Neural cell (in vitro differentiated cells): ENCODE measurements around the gene DDC.
"Not testable (repeated sequence)": the region's sequence is repeated elsewhere in the genome, so short reads cannot be mapped to it uniquely, and the experiment has no call there.

Experiments used
- EP300 ChIP-seq: fragments of 450-650 bp; conservative IDR thresholded peaks from 2 replicates; pipeline ENCODE4 v1.6.1; 2014; ENCODE audit warnings: antibody characterized with exemption, mild to moderate bottlenecking, moderate library complexity; ENCODE audit not compliant: poor library complexity, severe bottlenecking
- EZH2 ChIP-seq: fragments of 200-600, 300-800 bp; shearing (Covaris generic), sonication (generic); IDR thresholded peaks from 2 replicates; pipeline ENCODE4 v1.6.1; 2014; ENCODE audit warnings: antibody characterized with exemption, low read length, borderline replicate concordance, mild to moderate bottlenecking; ENCODE audit not compliant: insufficient read depth, poor library complexity, severe bottlenecking
- MXI1 ChIP-seq: fragments of 450-650 bp; conservative IDR thresholded peaks from 2 replicates; pipeline ENCODE4 v1.6.1; 2014; ENCODE audit warnings: antibody characterized with exemption, mild to moderate bottlenecking; ENCODE audit not compliant: poor library complexity, severe bottlenecking
- POLR2AphosphoS5 ChIP-seq: IDR thresholded peaks from 2 replicates; pipeline ENCODE4 v1.6.1; 2012
- RAD21 ChIP-seq: fragments of 450-650 bp; conservative IDR thresholded peaks from 2 replicates; pipeline ENCODE4 v1.6.1; 2014; ENCODE audit warnings: antibody characterized with exemption, mild to moderate bottlenecking, moderate library complexity
- SMC3 ChIP-seq: fragments of 450-650 bp; conservative IDR thresholded peaks from 2 replicates; pipeline ENCODE4 v1.6.1; 2014; ENCODE audit warnings: antibody characterized with exemption, mild to moderate bottlenecking, moderate library complexity; ENCODE audit not compliant: poor library complexity
- TAF1 ChIP-seq: IDR thresholded peaks from 2 replicates; pipeline ENCODE4 v1.6.1; 2012; ENCODE audit warnings: low read depth
- TF ChIP-seq, protein P1 (sequence below): IDR thresholded peaks from 2 replicates; pipeline ENCODE4 v1.6.1; 2012; ENCODE audit warnings: borderline replicate concordance
- TF ChIP-seq, protein P2 (sequence below): fragments of 450-650 bp; IDR thresholded peaks from 2 replicates; pipeline ENCODE4 v1.5.1; 2014; ENCODE audit warnings: antibody characterized with exemption, mild to moderate bottlenecking, moderate library complexity; ENCODE audit not compliant: poor library complexity, severe bottlenecking

GRCh38 chr7:50578105-50578504 is 12.9 kb upstream of the DDC start:
- TF ChIP-seq, protein P1, sequence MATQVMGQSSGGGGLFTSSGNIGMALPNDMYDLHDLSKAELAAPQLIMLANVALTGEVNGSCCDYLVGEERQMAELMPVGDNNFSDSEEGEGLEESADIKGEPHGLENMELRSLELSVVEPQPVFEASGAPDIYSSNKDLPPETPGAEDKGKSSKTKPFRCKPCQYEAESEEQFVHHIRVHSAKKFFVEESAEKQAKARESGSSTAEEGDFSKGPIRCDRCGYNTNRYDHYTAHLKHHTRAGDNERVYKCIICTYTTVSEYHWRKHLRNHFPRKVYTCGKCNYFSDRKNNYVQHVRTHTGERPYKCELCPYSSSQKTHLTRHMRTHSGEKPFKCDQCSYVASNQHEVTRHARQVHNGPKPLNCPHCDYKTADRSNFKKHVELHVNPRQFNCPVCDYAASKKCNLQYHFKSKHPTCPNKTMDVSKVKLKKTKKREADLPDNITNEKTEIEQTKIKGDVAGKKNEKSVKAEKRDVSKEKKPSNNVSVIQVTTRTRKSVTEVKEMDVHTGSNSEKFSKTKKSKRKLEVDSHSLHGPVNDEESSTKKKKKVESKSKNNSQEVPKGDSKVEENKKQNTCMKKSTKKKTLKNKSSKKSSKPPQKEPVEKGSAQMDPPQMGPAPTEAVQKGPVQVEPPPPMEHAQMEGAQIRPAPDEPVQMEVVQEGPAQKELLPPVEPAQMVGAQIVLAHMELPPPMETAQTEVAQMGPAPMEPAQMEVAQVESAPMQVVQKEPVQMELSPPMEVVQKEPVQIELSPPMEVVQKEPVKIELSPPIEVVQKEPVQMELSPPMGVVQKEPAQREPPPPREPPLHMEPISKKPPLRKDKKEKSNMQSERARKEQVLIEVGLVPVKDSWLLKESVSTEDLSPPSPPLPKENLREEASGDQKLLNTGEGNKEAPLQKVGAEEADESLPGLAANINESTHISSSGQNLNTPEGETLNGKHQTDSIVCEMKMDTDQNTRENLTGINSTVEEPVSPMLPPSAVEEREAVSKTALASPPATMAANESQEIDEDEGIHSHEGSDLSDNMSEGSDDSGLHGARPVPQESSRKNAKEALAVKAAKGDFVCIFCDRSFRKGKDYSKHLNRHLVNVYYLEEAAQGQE = not testable (repeated sequence)
- TF ChIP-seq RAD21, POLR2AphosphoS5, TAF1, EZH2, EP300, SMC3, MXI1: not testable (repeated sequence)
- TF ChIP-seq, protein P2, sequence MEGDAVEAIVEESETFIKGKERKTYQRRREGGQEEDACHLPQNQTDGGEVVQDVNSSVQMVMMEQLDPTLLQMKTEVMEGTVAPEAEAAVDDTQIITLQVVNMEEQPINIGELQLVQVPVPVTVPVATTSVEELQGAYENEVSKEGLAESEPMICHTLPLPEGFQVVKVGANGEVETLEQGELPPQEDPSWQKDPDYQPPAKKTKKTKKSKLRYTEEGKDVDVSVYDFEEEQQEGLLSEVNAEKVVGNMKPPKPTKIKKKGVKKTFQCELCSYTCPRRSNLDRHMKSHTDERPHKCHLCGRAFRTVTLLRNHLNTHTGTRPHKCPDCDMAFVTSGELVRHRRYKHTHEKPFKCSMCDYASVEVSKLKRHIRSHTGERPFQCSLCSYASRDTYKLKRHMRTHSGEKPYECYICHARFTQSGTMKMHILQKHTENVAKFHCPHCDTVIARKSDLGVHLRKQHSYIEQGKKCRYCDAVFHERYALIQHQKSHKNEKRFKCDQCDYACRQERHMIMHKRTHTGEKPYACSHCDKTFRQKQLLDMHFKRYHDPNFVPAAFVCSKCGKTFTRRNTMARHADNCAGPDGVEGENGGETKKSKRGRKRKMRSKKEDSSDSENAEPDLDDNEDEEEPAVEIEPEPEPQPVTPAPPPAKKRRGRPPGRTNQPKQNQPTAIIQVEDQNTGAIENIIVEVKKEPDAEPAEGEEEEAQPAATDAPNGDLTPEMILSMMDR = not testable (repeated sequence)
